ENCODE data around the gene DLGAP1.

Gene DLGAP1

DNA sequence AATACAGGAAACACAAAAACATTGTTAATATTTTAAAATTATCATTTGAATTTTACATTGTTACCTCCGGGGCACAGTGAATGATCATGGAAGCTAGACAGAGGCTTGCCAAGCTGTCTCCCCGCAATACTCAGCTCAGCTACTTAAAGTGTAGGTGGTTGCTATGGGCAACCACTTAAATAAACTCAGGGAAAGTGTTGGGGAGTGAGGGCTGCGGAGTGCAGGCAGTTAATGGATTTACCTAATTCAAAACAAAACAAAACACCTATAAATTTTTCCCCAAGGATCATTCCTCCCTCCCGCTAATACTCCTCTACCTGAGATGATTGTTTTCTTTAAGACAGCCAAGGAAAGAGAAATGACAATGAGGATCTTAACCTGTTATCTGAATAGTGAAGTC lies 655.6 kb downstream of the DLGAP1 start:
- DNase-seq = no peak

- no peak for DNase-seq
These were observed 657.1 kb downstream of the DLGAP1 start for GRCh38 chr18:3798032-3798431.

DNA sequence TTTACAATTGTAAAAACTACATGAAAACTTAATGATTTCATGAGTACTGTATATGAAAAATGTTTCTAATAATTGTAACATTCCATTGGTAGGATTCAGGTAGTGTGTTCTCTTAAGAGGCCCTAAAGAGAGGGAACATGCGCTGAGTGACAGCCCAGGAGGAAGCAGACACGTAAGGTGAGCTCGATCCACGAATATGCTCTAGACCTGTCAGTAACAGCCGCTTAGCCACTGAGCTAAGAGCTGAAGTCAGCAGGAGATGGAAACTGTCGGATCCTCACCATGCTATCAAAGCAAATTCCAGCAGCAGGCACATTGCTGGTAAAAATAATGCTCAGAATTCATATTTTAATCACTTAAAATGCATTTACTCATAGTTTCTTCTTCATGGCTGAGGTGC lies 658.7 kb downstream of the DLGAP1 start:
- no peak for DNase-seq

- DNase-seq = no peak
These were observed 660.4 kb downstream of the DLGAP1 start for GRCh38 chr18:3794537-3795348.

DNA sequence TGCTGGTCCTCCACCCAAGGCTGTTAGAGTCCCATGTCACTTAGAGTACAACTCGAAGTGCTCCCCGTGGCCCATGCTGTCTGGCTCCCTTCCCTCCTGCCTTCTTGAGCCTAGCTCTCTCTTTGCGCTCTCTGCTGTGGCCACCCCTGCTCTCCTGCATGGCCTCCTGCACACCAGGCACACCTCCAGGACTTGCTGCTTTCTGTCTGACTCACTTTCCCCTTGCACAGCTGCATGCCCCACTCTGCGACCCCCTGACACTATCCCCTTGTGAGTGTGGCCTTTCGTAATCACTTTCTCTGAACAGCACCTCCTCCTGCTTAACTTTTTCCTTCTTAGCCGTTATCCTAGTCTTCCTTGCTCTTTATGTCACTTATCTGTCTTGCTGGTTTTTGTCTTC lies 661.6 kb downstream of the DLGAP1 start:
- no peak for DNase-seq

- no peak for DNase-seq
These were observed 662.0 kb downstream of the DLGAP1 start for GRCh38 chr18:3793111-3793510.

DNA sequence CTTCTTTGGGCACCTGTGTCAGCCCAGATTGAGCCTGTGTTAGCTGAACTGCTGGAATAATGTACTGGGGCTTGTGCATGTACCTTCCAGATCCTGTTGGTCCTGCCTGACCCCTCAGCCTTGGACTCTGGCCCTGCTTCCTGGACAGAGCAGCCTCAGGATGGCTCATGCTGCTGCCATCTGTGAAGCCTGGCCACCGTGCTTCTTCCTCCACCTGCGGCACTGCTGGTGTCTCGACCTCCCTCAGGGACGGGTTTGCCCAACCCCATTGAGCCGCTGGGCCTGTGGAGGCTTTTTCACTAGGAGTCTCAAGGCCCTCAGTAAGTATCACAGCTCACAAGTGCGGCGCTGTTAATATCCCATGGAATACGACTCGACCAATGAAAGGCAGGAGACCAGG lies 662.4 kb downstream of the DLGAP1 start:
- DNase-seq = no peak

- DNase-seq = no peak
These were observed 663.9 kb downstream of the DLGAP1 start for GRCh38 chr18:3791238-3791637.

DNA sequence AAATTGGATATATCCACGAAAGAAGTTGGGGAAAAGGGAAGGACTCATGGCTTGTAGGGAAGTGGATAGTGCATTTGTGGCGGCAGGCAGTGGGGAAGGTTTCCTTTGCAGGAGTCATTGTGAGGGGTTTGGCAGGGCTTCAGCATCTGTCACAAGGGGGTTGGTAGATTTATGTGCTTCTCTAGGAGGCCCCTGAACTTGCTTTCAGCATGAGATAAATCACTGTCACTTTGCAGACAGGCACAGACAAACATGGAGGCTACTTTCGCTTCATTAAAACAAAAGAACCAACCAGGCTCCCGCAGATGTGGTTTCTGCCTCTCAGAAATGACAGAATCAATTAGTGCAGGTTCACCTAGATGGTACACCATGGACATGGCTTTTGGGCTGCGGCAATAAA lies 664.4 kb downstream of the DLGAP1 start:
- no peak for DNase-seq

DNA sequence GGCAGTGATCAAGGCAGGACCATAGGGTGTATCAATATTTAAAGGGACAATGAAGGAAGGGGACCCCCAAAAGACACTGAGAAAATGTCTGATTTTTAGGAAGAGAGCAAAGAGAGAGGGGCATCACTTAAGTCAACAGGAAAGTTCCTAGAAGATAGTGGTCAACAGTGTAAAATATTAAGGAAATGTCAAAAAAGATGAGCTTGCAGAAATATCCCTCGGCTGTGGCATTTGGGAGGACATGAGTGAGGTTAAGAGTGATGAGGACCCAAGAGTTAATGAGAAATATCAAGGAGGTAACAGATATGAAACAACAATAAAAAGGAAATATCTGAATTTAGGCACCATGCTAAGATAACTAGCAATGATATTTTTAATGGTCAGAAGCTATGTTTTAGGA lies 665.6 kb downstream of the DLGAP1 start:
- DNase-seq = no peak

- DNase-seq = no peak
These were observed 670.2 kb downstream of the DLGAP1 start for GRCh38 chr18:3784949-3785348.

GRCh38 chr18:3782901-3783300 lies 672.2 kb downstream of the DLGAP1 start:
- no peak for DNase-seq

DNA sequence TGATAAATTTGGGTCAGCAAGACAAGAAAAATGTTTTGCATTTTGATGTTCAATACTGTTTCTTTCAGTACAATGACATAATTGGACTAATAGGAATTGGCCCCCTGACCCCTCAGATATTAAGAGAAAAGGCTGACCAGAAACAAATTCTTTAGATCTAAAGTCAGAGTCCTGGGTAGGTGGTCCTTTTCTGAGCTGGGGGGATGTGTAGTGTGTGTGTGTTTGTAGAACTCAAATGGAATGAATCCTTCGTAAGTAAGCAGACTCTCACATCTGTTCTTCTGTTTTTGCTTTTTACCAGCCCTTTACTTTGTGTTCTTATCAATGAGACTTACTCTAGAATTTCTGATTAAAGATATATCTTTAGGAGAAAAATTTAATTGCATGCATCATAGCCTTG lies 677.4 kb downstream of the DLGAP1 start:
- no peak for DNase-seq

GRCh38 chr18:3777122-3777521 lies 678.0 kb downstream of the DLGAP1 start:
- DNase-seq = no peak

- DNase-seq = no peak
These were observed 679.1 kb downstream of the DLGAP1 start for GRCh38 chr18:3775996-3776395.

GRCh38 chr18:3773303-3773702 lies 681.8 kb downstream of the DLGAP1 start:
- DNase-seq = no peak

DNA sequence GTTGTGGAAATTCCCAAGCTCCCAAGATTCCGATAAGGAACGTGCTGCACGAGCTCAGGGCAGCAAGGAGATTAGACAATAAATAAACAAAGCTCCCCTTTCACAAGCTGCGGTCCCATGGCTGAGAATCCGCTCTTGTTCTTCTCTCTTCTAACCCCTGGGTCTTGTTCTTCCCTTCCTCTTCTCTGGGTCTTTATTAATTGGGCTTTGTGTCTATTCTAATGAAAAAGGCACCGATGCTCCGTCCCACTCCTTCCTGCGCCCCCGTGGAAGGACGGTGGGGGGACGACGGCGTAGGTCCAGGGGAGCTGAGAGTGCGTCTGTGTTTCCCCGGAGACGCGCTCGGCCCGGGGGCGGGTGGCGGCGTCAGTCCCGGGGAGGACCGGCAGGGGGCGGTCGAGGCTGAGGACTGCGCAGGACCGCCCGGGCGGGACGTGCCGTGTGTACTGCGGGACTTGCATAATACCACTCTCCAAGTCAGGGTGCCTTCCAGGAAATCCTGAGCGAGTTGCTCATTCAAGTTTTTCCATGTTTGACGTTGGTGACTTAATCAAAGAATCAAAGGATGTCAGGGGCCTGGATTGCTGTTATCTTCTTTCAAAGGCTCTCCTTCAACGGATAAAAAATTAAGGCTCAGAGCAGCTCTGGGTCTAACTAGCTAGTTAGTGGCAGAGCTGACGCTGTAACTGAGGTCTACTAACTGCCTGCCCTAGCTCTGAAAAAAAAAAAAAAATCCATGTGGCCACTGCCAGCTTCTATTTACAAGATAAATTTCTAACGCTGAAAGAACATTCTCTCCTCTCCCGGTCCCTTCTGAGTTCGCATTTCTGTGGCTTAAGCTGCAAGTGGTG lies 683.8 kb downstream of the DLGAP1 start:
- peak; percentile 86 for DNase-seq

GRCh38 chr18:3761266-3761665 lies 693.8 kb downstream of the DLGAP1 start:
- no peak for DNase-seq

DNA sequence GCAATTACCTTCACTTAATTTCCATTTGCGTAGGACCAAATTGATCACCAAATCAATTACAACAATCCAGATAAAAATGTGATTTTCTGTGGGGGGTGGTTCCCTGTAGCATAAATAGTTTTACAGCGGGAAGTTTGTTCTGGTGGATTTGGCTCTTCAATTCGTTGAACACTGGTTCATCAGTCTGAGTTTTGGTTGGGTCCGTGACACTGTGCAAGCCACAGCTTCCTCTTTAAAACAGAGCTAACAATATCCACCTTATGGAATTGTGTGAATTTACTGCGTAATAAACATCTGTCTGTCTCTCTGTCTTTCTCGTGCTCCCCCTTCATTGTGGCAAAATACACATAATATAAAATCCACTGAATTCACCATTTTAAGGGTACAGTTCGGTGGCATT lies 694.4 kb downstream of the DLGAP1 start:
- no peak for DNase-seq

DNA sequence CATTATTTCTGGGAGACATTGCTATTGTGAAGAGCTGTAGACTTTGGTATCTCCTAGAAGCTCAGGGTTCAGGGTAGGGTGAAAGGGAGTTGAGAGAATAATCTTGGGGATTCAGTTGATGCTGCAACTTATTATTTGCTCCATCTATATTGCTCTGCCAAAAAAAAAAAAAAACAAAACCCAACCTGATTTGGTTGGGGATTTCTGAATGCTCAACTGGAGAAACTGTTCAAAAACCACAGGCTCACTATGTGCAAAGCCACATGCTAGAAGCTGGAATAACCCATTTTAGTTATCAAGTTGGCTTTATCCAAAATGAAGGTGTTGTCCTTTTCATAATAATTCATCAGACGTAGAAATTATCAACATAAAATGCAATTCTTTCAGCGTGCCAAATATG lies 696.0 kb downstream of the DLGAP1 start:
- no peak for DNase-seq

DNA sequence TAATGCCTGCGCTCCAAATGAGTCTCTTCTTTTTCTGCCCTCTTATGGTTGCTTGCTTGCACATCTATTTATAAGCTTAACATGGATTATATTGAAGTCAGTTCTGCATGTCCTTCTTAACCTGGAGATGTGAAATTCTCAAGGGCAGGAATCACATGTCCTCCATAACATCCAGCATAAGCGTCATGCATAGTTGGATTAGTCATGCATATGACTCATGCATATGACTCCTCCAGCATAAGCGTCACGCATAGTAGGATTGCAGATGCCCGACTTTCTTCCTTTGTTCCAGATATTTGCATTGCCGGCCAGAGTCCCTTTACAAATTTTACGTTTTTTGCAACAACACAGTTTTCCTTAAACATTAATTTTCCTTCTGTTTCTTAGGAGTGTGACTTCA lies 696.6 kb downstream of the DLGAP1 start:
- no peak for DNase-seq

DNA sequence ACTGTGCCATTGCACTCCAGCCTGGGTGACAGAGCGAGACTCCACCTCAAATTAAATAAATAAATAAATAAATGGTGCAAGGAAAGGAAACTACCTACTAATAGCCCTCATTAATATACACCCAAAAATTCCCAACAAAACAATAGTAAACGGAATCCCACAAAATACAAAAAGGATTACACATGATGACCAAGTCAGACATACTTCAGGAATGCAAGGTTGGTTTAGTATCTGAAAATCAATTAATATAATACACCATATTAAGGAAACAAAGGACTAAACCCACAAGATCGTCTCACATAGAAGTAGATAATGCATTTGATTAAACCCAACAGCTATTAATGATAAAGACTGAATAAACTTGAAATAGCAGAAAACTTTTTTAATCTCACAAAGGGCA lies 697.7 kb downstream of the DLGAP1 start:
- no peak for DNase-seq

GRCh38 chr18:3753106-3753505 lies 702.0 kb downstream of the DLGAP1 start:
- DNase-seq = no peak

- no peak for DNase-seq
These were observed 707.0 kb downstream of the DLGAP1 start for GRCh38 chr18:3748086-3748485.
